ENCODE measurements around the gene ACTL8. TPM values are rescaled to one million over a fixed set of nuclear protein-coding genes. Genes with fewer than 3 reads are reported as not detected.

The ACTL8 gene, protein sequence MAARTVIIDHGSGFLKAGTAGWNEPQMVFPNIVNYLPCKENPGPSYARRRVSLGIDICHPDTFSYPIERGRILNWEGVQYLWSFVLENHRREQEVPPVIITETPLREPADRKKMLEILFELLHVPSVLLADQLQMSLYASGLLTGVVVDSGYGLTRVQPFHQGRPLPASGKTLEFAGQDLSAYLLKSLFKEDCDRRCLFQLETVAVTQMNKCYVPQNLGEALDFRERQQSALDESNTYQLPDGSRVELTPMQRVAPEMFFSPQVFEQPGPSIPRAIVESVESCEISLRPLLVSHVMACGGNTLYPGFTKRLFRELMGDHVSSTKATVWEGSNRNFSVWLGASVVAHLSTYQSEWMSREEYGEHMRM
- total RNA-seq (2021; ENCODE audit: unreplicated experiment) (0.69 TPM), Bru-seq, nascent RNA (percentile 1 among the genes with signal in this experiment), BruChase-seq, experiment 1, labeled RNA remaining after a 6-hour chase (percentile 1 among the genes with signal in this experiment), BruChase-seq, experiment 2, labeled RNA remaining after a 2-hour chase (percentile 4 among the genes with signal in this experiment)
- 0.30 and 0.34 TPM in 2 replicates for polyA plus RNA-seq (2012)
- long read RNA-seq = 0 reads

DNA sequence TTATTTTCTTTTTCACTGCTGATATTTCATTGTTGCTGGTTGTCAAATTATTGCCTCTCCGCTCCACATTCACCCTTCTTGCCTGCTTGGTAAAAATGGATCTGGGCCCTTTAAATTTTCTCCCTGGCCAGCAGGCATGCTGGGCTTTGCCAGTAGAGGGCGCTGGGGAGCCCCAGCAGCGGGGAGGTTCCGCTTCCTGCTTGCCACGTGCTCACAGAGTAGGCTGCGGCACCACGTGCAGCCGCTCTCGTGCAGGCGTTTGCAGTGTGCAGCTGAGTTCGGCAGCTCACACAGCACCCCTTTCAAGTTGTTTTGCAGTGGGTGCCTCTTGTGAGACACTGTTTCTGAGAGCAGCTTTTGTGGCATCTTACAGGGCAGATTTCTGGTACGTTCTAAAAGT, at the start of gene ACTL8:
Gene ACTL8 (plus strand): TSS at position 214 of the 400 bp plus-strand sequence. CDS start 67,676 bp downstream, outside the sequence.
- no peak within 1 kb of the TSS for H3K9ac ChIP-seq (ENCODE audit: low read length)
- H2AFZ ChIP-seq (ENCODE audit: low read depth, low read length, poor library complexity, severe bottlenecking) = no peak within 1 kb of the TSS
- TF ChIP-seq, protein P1, sequence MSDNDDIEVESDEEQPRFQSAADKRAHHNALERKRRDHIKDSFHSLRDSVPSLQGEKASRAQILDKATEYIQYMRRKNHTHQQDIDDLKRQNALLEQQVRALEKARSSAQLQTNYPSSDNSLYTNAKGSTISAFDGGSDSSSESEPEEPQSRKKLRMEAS (IDR thresholded peaks at IDR 0.05) = peak; percentile 46
- TF ChIP-seq, protein P2, sequence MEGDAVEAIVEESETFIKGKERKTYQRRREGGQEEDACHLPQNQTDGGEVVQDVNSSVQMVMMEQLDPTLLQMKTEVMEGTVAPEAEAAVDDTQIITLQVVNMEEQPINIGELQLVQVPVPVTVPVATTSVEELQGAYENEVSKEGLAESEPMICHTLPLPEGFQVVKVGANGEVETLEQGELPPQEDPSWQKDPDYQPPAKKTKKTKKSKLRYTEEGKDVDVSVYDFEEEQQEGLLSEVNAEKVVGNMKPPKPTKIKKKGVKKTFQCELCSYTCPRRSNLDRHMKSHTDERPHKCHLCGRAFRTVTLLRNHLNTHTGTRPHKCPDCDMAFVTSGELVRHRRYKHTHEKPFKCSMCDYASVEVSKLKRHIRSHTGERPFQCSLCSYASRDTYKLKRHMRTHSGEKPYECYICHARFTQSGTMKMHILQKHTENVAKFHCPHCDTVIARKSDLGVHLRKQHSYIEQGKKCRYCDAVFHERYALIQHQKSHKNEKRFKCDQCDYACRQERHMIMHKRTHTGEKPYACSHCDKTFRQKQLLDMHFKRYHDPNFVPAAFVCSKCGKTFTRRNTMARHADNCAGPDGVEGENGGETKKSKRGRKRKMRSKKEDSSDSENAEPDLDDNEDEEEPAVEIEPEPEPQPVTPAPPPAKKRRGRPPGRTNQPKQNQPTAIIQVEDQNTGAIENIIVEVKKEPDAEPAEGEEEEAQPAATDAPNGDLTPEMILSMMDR (IDR thresholded peaks at IDR 0.05 in 2 of 3, conservative IDR thresholded peaks at IDR 0.05 in 1 of 3; ENCODE audit: borderline replicate concordance in 1 of 3, insufficient read depth in 1 of 3, low read depth in 2 of 3, low read length in 2 of 3) = peak in 2 of 3 experiments; percentile 53 to 65; a peak in 4 of 6 replicates
- TF ChIP-seq CBX3 (IDR thresholded peaks at IDR 0.05; ENCODE audit: low read depth) (peak; percentile 91), EZH2phosphoT487 (IDR thresholded peaks at IDR 0.05; ENCODE audit: borderline replicate concordance) (no peak), FOSL1 (IDR thresholded peaks at IDR 0.05; ENCODE audit: low read depth) (no peak)
- no peak within 1 kb of the TSS for H3K4me3 ChIP-seq (replicated peaks in 1 of 2; ENCODE audit: low read depth in 1 of 2, low read length in 2 of 2)
- no peak for DNase-seq (ENCODE audit: low read depth, low spot score)
- H3K9me2 ChIP-seq (ENCODE audit: insufficient read depth) = no peaks in the 10 kb centered on the region
- no peak within 1 kb of the TSS for H3K27ac ChIP-seq (ENCODE audit: low read depth, low read length)
- no peak within 1 kb of the TSS for H3K4me2 ChIP-seq (ENCODE audit: low read length)
- H4K20me1 ChIP-seq (ENCODE audit: insufficient read depth) = no peaks in the 10 kb centered on the region
- ChIA-PET CTCF (no interaction called here), POLR2A (no interaction called here), RAD21 (ENCODE audit: low non-redundant PET in 1 of 2, low total read pairs in 2 of 2, uncharacterized antibody in 2 of 2, unreplicated experiment in 2 of 2) (no interaction called here)
- H3K36me3 ChIP-seq (ENCODE audit: control insufficient read depth in 1 of 2, insufficient read depth in 2 of 2, low read length in 2 of 2) = no peaks in the 10 kb centered on the region
- H3K4me1 ChIP-seq (ENCODE audit: control insufficient read depth in 1 of 2, insufficient read depth in 2 of 2, low read length in 2 of 2) = no peaks in the 10 kb centered on the region
- no peak for ATAC-seq
- peaks cover 41 to 42% of the 10 kb centered on the region in 2 experiments; a peak in 3 of 4 replicates for H3K9me3 ChIP-seq (ENCODE audit: control insufficient read depth in 1 of 2, insufficient read depth in 1 of 2, low read depth in 1 of 2, low read length in 2 of 2)
- no TSS peak for BruUV-seq (replicated peaks)
- H3K79me2 ChIP-seq (ENCODE audit: insufficient read depth, low read length) = no peaks in the 10 kb centered on the region
- no peaks in the 10 kb centered on the region for H3K27me3 ChIP-seq (ENCODE audit: insufficient read depth, low read length)
- intact Hi-C loops (cut with micrococcal nuclease) = no loop called here
